Naive thymus-derived CD4-positive, alpha-beta T cell (primary cell): ENCODE data around the gene DIS3L2. TPM values are rescaled to one million over a fixed set of nuclear protein-coding genes. Genes with fewer than 3 reads are reported as not detected.

Source experiments
- ATAC-seq: fragments of 150-1000 bp; cut with Tn5 transposase; 2 replicates; pipeline ENCODE4 v1.10.0; 2021; ENCODE audit warnings: mild to moderate bottlenecking, moderate library complexity
- CTCF ChIA-PET: fragments of 350-600 bp; sonication (Branson Sonifier 250); formaldehyde crosslinking; loops from one replicate; lab custom pipeline; 2021; ENCODE audit warnings: antibody characterized with exemption; lab: Charles Lee
- POLR2A ChIA-PET: fragments of 350-600 bp; sonication (Branson Sonifier 250); formaldehyde crosslinking; loops from one replicate; lab custom pipeline; 2021; ENCODE audit warnings: antibody characterized with exemption, inconsistent platforms; lab: Charles Lee
- DNase-seq, 9 donors: peaks; one replicate each; pipeline versions ENCODE4 v3.0.0 to v3.0.0-alpha.2; 2020 to 2022; ENCODE audit warnings: mixed read lengths in 1 of 9
- H3K27ac ChIP-seq: one replicate; pipeline ENCODE4 v1.7.0; 2013; ENCODE audit warnings: mild to moderate bottlenecking, low read depth, low read length, moderate library complexity
- H3K27me3 ChIP-seq, 2 donors: one replicate each; pipeline ENCODE4 v1.7.0; 2013; ENCODE audit warnings: low read length in 2 of 2, mild to moderate bottlenecking in 2 of 2, moderate library complexity in 2 of 2; ENCODE audit not compliant: control insufficient read depth in 2 of 2, insufficient read depth in 2 of 2
- H3K36me3 ChIP-seq, 3 experiments: 1 replicate in 2 of 3; 2 replicates in 1 of 3; pipeline ENCODE4 v1.7.0; 2013; ENCODE audit warnings: low read length in 3 of 3, mild to moderate bottlenecking in 3 of 3, moderate library complexity in 1 of 3; ENCODE audit not compliant: insufficient read depth in 3 of 3, control insufficient read depth in 2 of 3
- H3K4me1 ChIP-seq, 2 donors: one replicate each; pipeline ENCODE4 v1.7.0; 2013; ENCODE audit warnings: low read length in 2 of 2, mild to moderate bottlenecking in 2 of 2, moderate library complexity in 1 of 2; ENCODE audit not compliant: control insufficient read depth in 2 of 2, insufficient read depth in 2 of 2
- H3K4me3 ChIP-seq: 2 replicates; pipeline ENCODE4 v1.7.0; 2013; ENCODE audit warnings: mild to moderate bottlenecking, low read length
- H3K9me3 ChIP-seq, 3 experiments: 1 replicate in 2 of 3; 2 replicates in 1 of 3; pipeline ENCODE4 v1.7.0; 2013; ENCODE audit warnings: low read length in 3 of 3; ENCODE audit not compliant: control insufficient read depth in 2 of 3
- H3K27ac Mint-ChIP-seq, 9 donors: one replicate each; pipeline ENCODE4 v1.8.0; 2020 to 2022; ENCODE audit warnings: mixed read lengths in 9 of 9, mild to moderate bottlenecking in 8 of 9, moderate library complexity in 5 of 9, inconsistent platforms in 2 of 9
- H3K27me3 Mint-ChIP-seq, 5 donors: one replicate each; pipeline ENCODE4 v1.8.0; 2021 to 2022; ENCODE audit warnings: mixed read lengths in 5 of 5, mild to moderate bottlenecking in 1 of 5
- H3K36me3 Mint-ChIP-seq, 5 donors: one replicate each; pipeline ENCODE4 v1.8.0; 2020 to 2022; ENCODE audit warnings: mixed read lengths in 5 of 5, mild to moderate bottlenecking in 3 of 5, inconsistent platforms in 1 of 5
- H3K4me1 Mint-ChIP-seq, 7 donors: one replicate each; pipeline ENCODE4 v1.8.0; 2020 to 2022; ENCODE audit warnings: mixed read lengths in 7 of 7, mild to moderate bottlenecking in 3 of 7, inconsistent platforms in 1 of 7
- H3K4me3 Mint-ChIP-seq, 10 donors: one replicate each; pipeline ENCODE4 v1.8.0; 2020 to 2022; ENCODE audit warnings: mild to moderate bottlenecking in 10 of 10, mixed read lengths in 10 of 10, moderate library complexity in 6 of 10, inconsistent platforms in 2 of 10
- H3K9me3 Mint-ChIP-seq, 11 donors: one replicate each; pipeline ENCODE4 v1.8.0; 2020 to 2022; ENCODE audit warnings: mixed read lengths in 11 of 11, mild to moderate bottlenecking in 4 of 11, inconsistent platforms in 1 of 11, moderate library complexity in 1 of 11
- intact Hi-C, 2 donors: fragments of 100-400 bp; cut with micrococcal nuclease; formaldehyde crosslinking; loops; one replicate each; pipeline ENCODE4 v1.15.1; 2023
- polyA plus RNA-seq, 2 donors: library from polyadenylated mRNA; unstranded; fragments of 300-500 nt; fragmentation: Illumina TruSeq; gene quantifications; one replicate each; pipeline ENCODE4 v1.2.3, GENCODE V29; 2021
- total RNA-seq, 6 experiments: library from RNA in 5 of 6; stranded (reverse) in 5 of 6; gene quantifications; 1 replicate in 5 of 6; 2 replicates in 1 of 6; pipeline ENCODE4 v1.2.3 and lab custom pipeline; 2021 to 2026

DIS3L2 gene
- total and polyA plus RNA-seq, 7 experiments from 2014 or later, result 17.9 to 78.4 (median 59.7) TPM

DNA sequence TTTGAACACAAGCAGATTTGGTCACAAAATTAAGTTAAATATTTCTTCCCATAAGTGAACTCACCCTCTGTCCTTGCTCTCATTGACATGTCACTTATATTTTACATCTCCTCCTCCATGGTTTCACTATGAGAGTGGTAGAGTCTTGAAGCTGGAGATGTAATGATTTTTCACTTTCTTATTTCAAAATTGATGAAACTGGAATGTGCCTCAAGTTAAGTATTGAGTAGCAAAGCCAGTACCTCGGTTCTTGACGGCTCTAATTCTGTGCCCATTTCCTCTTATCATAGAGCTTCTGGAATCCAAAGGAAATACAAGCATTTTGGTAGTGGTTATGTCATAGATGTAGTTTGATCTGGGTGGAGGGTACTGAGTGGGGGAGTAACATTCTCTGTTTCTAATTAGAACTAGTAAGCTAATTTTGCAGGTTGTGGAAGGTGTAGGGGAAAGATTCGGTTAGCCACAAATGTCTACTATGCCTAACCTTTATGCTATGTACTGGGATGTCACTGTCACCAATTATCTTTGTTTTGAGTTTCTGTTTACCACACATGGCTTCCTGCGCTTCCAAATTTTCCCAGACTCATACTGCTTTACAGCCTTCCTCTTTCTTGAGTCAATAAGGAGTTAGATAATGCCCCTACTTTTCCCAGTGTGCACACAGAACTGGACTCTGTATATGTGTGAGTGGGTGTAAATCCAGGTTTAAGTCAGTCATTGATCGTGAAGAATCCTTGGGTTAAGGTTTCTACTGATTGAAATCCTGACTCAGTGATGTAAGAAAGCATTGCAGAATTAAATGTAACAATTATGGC lies 96.8 kb downstream of the DIS3L2 start:
- Mint-ChIP-seq H3K27me3 (peaks cover 0 to 5% (median 0%) of the 10 kb centered on the region in 5 donors), H3K4me3 (no peak overlapping the region), H3K36me3 (peaks cover 0 to 48% (median 35%) of the 10 kb centered on the region in 5 donors), H3K9me3 (peaks cover 0 to 10% (median 2%) of the 10 kb centered on the region in 11 donors), H3K4me1 (peaks cover 8 to 45% (median 37%) of the 10 kb centered on the region in 7 donors), H3K27ac (peak overlapping the region in 1 of 9 donors; percentile 22)
- Histone ChIP-seq H3K27ac (no peak overlapping the region), H3K4me3 (no peak overlapping the region), H3K36me3 (no peaks in the 10 kb centered on the region), H3K4me1 (peaks cover 0 to 4% of the 10 kb centered on the region in 2 donors), H3K9me3 (no peaks in the 10 kb centered on the region), H3K27me3 (no peaks in the 10 kb centered on the region)
- intact Hi-C loops, result no loop called here
- POLR2A ChIA-PET, result no interaction called here
- DNase-seq, result no peak
- no peak for ATAC-seq
- CTCF ChIA-PET, result no interaction called here

DNA sequence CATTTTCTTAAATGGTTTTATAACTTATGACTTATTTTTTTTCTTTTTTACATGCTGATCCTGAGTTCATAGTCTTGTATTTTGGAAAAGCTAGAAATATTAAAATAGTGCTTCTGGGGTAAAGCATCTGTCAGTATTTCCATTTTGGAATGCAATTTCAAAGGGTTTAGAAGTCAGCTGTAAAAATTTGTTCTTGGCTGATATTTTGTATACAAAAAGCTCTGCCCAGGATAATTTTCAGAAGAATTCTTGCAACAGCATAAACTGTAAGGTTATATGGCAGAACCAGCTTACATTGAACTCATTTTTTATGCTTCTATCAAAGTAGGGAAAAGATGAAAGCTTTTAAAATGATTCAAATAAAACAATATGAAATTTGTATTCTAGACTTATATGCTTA lies 97.4 kb downstream of the DIS3L2 start:
- intact Hi-C loops, result no loop called here
- H3K4me3 ChIP-seq, result no peak overlapping the region
- Mint-ChIP-seq H3K4me3 (no peak overlapping the region), H3K27me3 (peaks cover 0 to 5% (median 0%) of the 10 kb centered on the region in 5 donors), H3K9me3 (peaks cover 0 to 10% (median 2%) of the 10 kb centered on the region in 11 donors), H3K36me3 (peaks cover 0 to 48% (median 35%) of the 10 kb centered on the region in 5 donors), H3K4me1 (peaks cover 8 to 47% (median 43%) of the 10 kb centered on the region in 7 donors), H3K27ac (no peak overlapping the region)
- no peaks in the 10 kb centered on the region for H3K36me3 ChIP-seq
- no peak for ATAC-seq
- POLR2A ChIA-PET, result no interaction called here
- H3K27ac ChIP-seq, result no peak overlapping the region
- no peaks in the 10 kb centered on the region for H3K27me3 ChIP-seq
- CTCF ChIA-PET, result no interaction called here
- H3K4me1 ChIP-seq, result peaks cover 0 to 4% of the 10 kb centered on the region in 2 donors
- DNase-seq, result no peak
- H3K9me3 ChIP-seq, result no peaks in the 10 kb centered on the region

DNA sequence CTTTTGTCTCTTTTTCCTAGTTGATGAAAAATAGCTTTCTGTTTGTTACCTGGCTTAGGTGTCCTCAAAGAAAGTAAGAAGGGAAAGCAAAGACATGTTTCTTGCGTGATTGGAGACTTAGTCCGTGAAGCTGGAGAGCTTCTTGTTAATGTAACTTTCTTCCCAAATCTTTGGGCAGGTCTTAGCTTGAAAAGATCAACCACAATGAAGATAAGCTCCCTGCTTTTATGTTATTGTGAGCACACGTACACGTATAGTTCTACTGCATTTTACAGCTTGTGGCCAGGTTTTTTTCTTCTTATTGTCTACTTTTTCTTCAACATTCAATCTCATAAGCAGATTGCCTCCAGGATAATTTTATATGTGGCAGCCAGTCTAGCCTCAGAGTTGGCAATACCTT lies 99.8 kb downstream of the DIS3L2 start:
- ChIA-PET POLR2A (no interaction called here), CTCF (interaction anchor here (0.7 kb wide), 2 partner anchors 11 to 337 kb away, joined by 3 to 4 read pairs; no protein-coding TSS in a partner anchor)
- H3K36me3 ChIP-seq, result no peaks in the 10 kb centered on the region
- DNase-seq (no peak), ATAC-seq (no peak)
- peaks cover 0 to 4% of the 10 kb centered on the region in 2 donors for H3K4me1 ChIP-seq
- no peaks in the 10 kb centered on the region for H3K9me3 ChIP-seq
- Mint-ChIP-seq H3K27ac (peak overlapping the region in 1 of 9 donors; percentile 33), H3K36me3 (peaks cover 0 to 40% (median 27%) of the 10 kb centered on the region in 5 donors), H3K9me3 (peaks cover 0 to 10% (median 0%) of the 10 kb centered on the region in 11 donors), H3K4me1 (peaks cover 8 to 66% (median 59%) of the 10 kb centered on the region in 7 donors), H3K27me3 (peaks cover 0 to 14% (median 0%) of the 10 kb centered on the region in 5 donors), H3K4me3 (no peak overlapping the region)
- intact Hi-C loops, result no loop called here
- no peaks in the 10 kb centered on the region for H3K27me3 ChIP-seq
- no peak overlapping the region for H3K4me3 ChIP-seq
- H3K27ac ChIP-seq, result no peak overlapping the region

DNA sequence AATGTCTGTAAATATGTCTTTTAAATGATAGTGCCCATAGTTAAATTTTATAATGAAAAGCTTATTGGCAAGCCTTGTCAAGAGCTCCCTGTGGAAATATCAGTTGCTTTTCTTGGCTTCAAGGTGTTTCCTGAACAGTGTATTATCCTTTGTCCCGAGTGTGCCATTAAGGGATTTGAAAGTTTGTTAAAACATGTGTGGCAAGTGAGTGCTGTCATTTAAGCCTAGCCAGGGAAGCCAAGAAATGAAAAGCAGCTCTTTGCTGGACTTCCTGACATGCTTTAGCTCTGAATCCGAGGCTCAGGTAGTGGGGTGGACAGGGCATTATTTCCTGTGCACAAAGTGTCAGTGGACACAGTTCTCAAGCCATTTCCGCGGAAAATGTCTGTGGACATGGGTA lies 111.5 kb downstream of the DIS3L2 start:
- no peaks in the 10 kb centered on the region for H3K36me3 ChIP-seq
- POLR2A ChIA-PET, result no interaction called here

GRCh38 chr2:232073699-232074098 lies 112.2 kb downstream of the DIS3L2 start:
- H3K4me3 Mint-ChIP-seq, result no peak overlapping the region
- ChIA-PET CTCF (no interaction called here), POLR2A (no interaction called here)
- peaks cover 4 to 76% (median 65%) of the 10 kb centered on the region in 7 donors for H3K4me1 Mint-ChIP-seq
- Histone ChIP-seq H3K4me1 (peaks cover 0 to 8% of the 10 kb centered on the region in 2 donors), H3K27me3 (no peaks in the 10 kb centered on the region), H3K36me3 (no peaks in the 10 kb centered on the region), H3K27ac (no peak overlapping the region), H3K9me3 (no peaks in the 10 kb centered on the region), H3K4me3 (no peak overlapping the region)
- H3K27ac Mint-ChIP-seq, result no peak overlapping the region
- peaks cover 0 to 2% (median 0%) of the 10 kb centered on the region in 5 donors for H3K27me3 Mint-ChIP-seq
- H3K36me3 Mint-ChIP-seq, result peaks cover 0 to 13% (median 0%) of the 10 kb centered on the region in 5 donors
- no peak for DNase-seq
- intact Hi-C loops, result no loop called here
- H3K9me3 Mint-ChIP-seq, result peaks cover 0 to 3% (median 0%) of the 10 kb centered on the region in 11 donors
- ATAC-seq, result no peak

More for the DNA sequence above, 111.5 kb downstream of the DIS3L2 start:
- Mint-ChIP-seq H3K27me3 (peaks cover 0 to 2% (median 0%) of the 10 kb centered on the region in 5 donors), H3K4me1 (peaks cover 4 to 73% (median 65%) of the 10 kb centered on the region in 7 donors), H3K4me3 (no peak overlapping the region), H3K9me3 (no peaks in the 10 kb centered on the region), H3K27ac (no peak overlapping the region), H3K36me3 (peaks cover 0 to 10% (median 0%) of the 10 kb centered on the region in 5 donors)
- Histone ChIP-seq H3K4me3 (no peak overlapping the region), H3K9me3 (no peaks in the 10 kb centered on the region), H3K27me3 (no peaks in the 10 kb centered on the region), H3K4me1 (peaks cover 0 to 8% of the 10 kb centered on the region in 2 donors), H3K27ac (no peak overlapping the region)
- ATAC-seq, result no peak
- CTCF ChIA-PET, result interaction anchor here (1.2 kb wide), 1 partner anchor 12 kb away, joined by 4 read pairs; no protein-coding TSS in a partner anchor
- DNase-seq, result no peak
- intact Hi-C loops, result no loop called here

DNA sequence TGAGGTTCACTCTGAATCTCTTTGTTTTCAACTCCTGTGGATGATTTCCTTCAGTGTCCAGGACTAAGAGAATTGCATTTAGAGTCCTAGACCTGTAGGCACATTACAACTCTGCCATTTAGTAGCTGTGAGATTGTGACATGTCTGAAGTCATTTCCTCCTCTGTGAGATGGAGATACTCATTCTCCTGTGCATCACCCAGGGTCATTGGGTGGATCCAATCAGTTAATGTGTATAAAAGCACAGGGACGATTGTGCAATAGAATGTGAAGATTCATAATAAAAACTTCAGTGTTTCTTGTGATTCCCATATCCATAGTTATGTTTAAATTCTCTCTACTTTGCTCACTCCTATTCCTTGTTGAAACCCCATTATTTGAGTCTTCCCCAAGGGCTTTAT lies 113.6 kb downstream of the DIS3L2 start:
- no peaks in the 10 kb centered on the region for H3K9me3 ChIP-seq
- intact Hi-C loops, result no loop called here
- Mint-ChIP-seq H3K27ac (no peak overlapping the region), H3K36me3 (peaks cover 2 to 17% (median 6%) of the 10 kb centered on the region in 5 donors), H3K4me1 (peaks cover 4 to 72% (median 57%) of the 10 kb centered on the region in 7 donors), H3K27me3 (peaks cover 0 to 2% (median 0%) of the 10 kb centered on the region in 5 donors), H3K9me3 (peaks cover 0 to 9% (median 3%) of the 10 kb centered on the region in 11 donors), H3K4me3 (no peak overlapping the region)
- CTCF ChIA-PET, result no interaction called here
- DNase-seq (no peak), ATAC-seq (peak; percentile 63)
- H3K27me3 ChIP-seq, result no peaks in the 10 kb centered on the region
- no peak overlapping the region for H3K27ac ChIP-seq
- H3K4me1 ChIP-seq, result peaks cover 0 to 8% of the 10 kb centered on the region in 2 donors
- no peak overlapping the region for H3K4me3 ChIP-seq
- POLR2A ChIA-PET, result no interaction called here
- no peaks in the 10 kb centered on the region for H3K36me3 ChIP-seq
